ENCODE measurements around the gene PRDX2.

Gene PRDX2

GRCh38 chr19:12749938-12750521 is 51.6 kb downstream of the PRDX2 start:
- no peak for DNase-seq

- no peak for DNase-seq
Measured at GRCh38 chr19:12748489-12748888, 53.1 kb downstream of the PRDX2 start.
